GM12878 (cell line): ENCODE results near the gene GBGT1. TPM values are rescaled to one million over a fixed set of nuclear protein-coding genes. Genes with fewer than 3 reads are reported as not detected.

Experiments used
- ATAC-seq: fragments of 200-7000 bp; cut with Tn5 transposase; 3 replicates; pipeline ENCODE4 v1.9.1; 2020; ENCODE audit warnings: mild to moderate bottlenecking, moderate library complexity
- BruUV-seq: library from RNA; stranded (reverse); fragments of 400-500 nt; replicated peaks from 2 replicates; lab custom pipeline; 2021; lab: Mats Ljungman, UMichigan
- CTCF ChIA-PET: fragments of 300-600 bp; sonication (Branson Sonifier 250); formaldehyde crosslinking; extraction: SDS; loops from one replicate; lab custom pipeline; 2021; ENCODE audit warnings: inconsistent platforms; lab: Yijun Ruan, JAX
- POLR2A ChIA-PET: fragments of 350-600 bp; formaldehyde crosslinking; extraction: SDS; loops from one replicate; lab custom pipeline; 2021; ENCODE audit warnings: inconsistent platforms; lab: Charles Lee
- RAD21 ChIA-PET: fragments of 300-600 bp; sonication (Branson Sonifier 250); formaldehyde crosslinking; loops from one replicate; lab custom pipeline; 2023; ENCODE audit warnings: antibody characterized with exemption; ENCODE audit not compliant: unreplicated experiment; lab: Charles Lee
- SMC1A ChIA-PET: fragments of 300-600 bp; sonication (Branson Sonifier 250); formaldehyde crosslinking; loops from one replicate; lab custom pipeline; 2023; ENCODE audit not compliant: unreplicated experiment, uncharacterized antibody; lab: Charles Lee
- DNase-seq: peaks from one replicate; pipeline ENCODE4 v3.0.0-alpha.2; 2011; ENCODE audit warnings: low read depth, low spot score
- FAIRE-seq: peaks from 3 replicates; lab custom pipeline; 2011; peaks lifted over from hg19 to GRCh38; lab: Jason Lieb, UNC
- H2AFZ ChIP-seq: 2 replicates; pipeline ENCODE4 v1.6.0; 2011; ENCODE audit warnings: low read depth, low read length, control low read depth; ENCODE audit not compliant: control insufficient read depth
- H3K27ac ChIP-seq: 2 replicates; pipeline ENCODE4 v1.5.1; 2011; ENCODE audit warnings: control low read depth; ENCODE audit not compliant: control insufficient read depth, insufficient read depth
- H3K27me3 ChIP-seq, 2 experiments: replicated peaks in 1 of 2; 2 replicates each; pipeline versions ENCODE4 v1.6.0 to v1.6.1; 2011; ENCODE audit warnings: low read length in 1 of 2; ENCODE audit not compliant: control insufficient read depth in 2 of 2, insufficient read depth in 2 of 2
- H3K36me3 ChIP-seq, 2 experiments: 2 replicates each; pipeline ENCODE4 v1.5.1; 2011; ENCODE audit warnings: low read length in 1 of 2; ENCODE audit not compliant: control insufficient read depth in 2 of 2, insufficient read depth in 2 of 2
- H3K4me1 ChIP-seq: 2 replicates; pipeline ENCODE4 v1.6.1; 2011; ENCODE audit warnings: mild to moderate bottlenecking, low read length, moderate library complexity, mixed read lengths; ENCODE audit not compliant: control insufficient read depth, insufficient read depth
- H3K4me2 ChIP-seq: 2 replicates; pipeline ENCODE4 v1.6.0; 2011; ENCODE audit warnings: control low read depth; ENCODE audit not compliant: control insufficient read depth, insufficient read depth
- H3K4me3 ChIP-seq: fragments of 200-600 bp; sonication (generic); 2 replicates; pipeline ENCODE4 v1.5.1; 2016
- H3K79me2 ChIP-seq: 2 replicates; pipeline ENCODE4 v1.6.0; 2011; ENCODE audit warnings: low read length; ENCODE audit not compliant: control insufficient read depth, insufficient read depth
- H3K9ac ChIP-seq: 2 replicates; pipeline ENCODE4 v1.8.0; 2011; ENCODE audit warnings: low read length, control low read depth, mixed read lengths; ENCODE audit not compliant: control insufficient read depth, insufficient read depth
- H3K9me3 ChIP-seq: replicated peaks from 3 replicates; pipeline ENCODE4 v1.5.1; 2011; ENCODE audit warnings: mild to moderate bottlenecking, low read length; ENCODE audit not compliant: control insufficient read depth, insufficient read depth
- H4K20me1 ChIP-seq: 2 replicates; pipeline ENCODE4 v1.6.0; 2011; ENCODE audit not compliant: control insufficient read depth, insufficient read depth
- BHLHE40 ChIP-seq, 2 experiments: fragments of 450-650 bp in 1 of 2; IDR thresholded peaks; 2 replicates each; pipeline ENCODE4 v1.6.1; 2011 to 2017; ENCODE audit warnings: low read depth in 2 of 2, borderline replicate concordance in 1 of 2, improper control_type of control experiment in 1 of 2, low read length in 1 of 2, mild to moderate bottlenecking in 1 of 2
- E2F8 ChIP-seq: fragments of 450-650 bp; IDR thresholded peaks from 2 replicates; pipeline ENCODE4 v1.6.1; 2018; ENCODE audit warnings: mild to moderate bottlenecking, low read depth, moderate library complexity; ENCODE audit not compliant: partially characterized antibody
- HCFC1 ChIP-seq: fragments of 150-350 bp; IDR thresholded peaks from 2 replicates; pipeline ENCODE4 v1.6.1; 2014; ENCODE audit warnings: low read length
- NR2C1 ChIP-seq: fragments of 450-650 bp; IDR thresholded peaks from 2 replicates; pipeline ENCODE4 v1.6.1; 2017; ENCODE audit warnings: antibody characterized with exemption, mild to moderate bottlenecking, moderate library complexity
- POLR2A ChIP-seq: IDR thresholded peaks from 2 replicates; pipeline ENCODE4 v1.6.1; 2011; ENCODE audit warnings: low read depth, mild to moderate bottlenecking, low read length
- POLR2AphosphoS5 ChIP-seq: IDR thresholded peaks from 2 replicates; pipeline ENCODE4 v1.6.1; 2011; ENCODE audit warnings: mild to moderate bottlenecking, low read length, inconsistent platforms
- ZBED1 ChIP-seq: IDR thresholded peaks from 2 replicates; pipeline ENCODE4 v1.6.1; 2016; ENCODE audit warnings: borderline replicate concordance
- ZBTB40 ChIP-seq: fragments of 450-650 bp; IDR thresholded peaks from 2 replicates; pipeline ENCODE4 v1.6.1; 2016; ENCODE audit warnings: mild to moderate bottlenecking, moderate library complexity, borderline replicate concordance
- WGBS: methylation state at CpG from one replicate; pipeline ENCODE4 v1.1.6; 2016; ENCODE audit warnings: low lambda C conversion rate; ENCODE audit not compliant: insufficient replicate concordance, insufficient coverage; ENCODE audit errors: missing lambda C conversion rate; 5-methylcytosine and 5-hydroxymethylcytosine counted together
- in situ Hi-C: fragments of 300-500 bp; cut with MboI; formaldehyde crosslinking; loops from 9 replicates; pipeline ENCODE4 v1.14.3; 2018; ENCODE audit warnings: mixed read lengths
- intact Hi-C: fragments of 100-400 bp; cut with micrococcal nuclease; formaldehyde crosslinking; loops from one replicate; pipeline ENCODE4 v1.14.2; 2022; ENCODE audit not compliant: unreplicated experiment
- polyA plus RNA-seq, 11 experiments: library from polyadenylated mRNA; depleted of rRNA in 4 of 11; unstranded in 6 of 11; stranded (reverse) in 5 of 11; fragments of >200 nt; fragmentation: Nextera tagmentation in 4 of 11; fragmentation: Illumina TruSeq in 1 of 11; extraction: Ambion mirVana in 4 of 11; extraction: Trizol in 1 of 11; gene quantifications; 1 replicate in 1 of 11; 2 replicates in 10 of 11; pipeline versions ENCODE4 v1.2.1 to v1.2.3, GENCODE V29; 2011 to 2016; ENCODE audit warnings: inconsistent platforms in 2 of 11, missing spikeins in 2 of 11, low read depth in 1 of 11
- total RNA-seq, 4 experiments: library from RNA; depleted of rRNA in 3 of 4; stranded (reverse); fragments of >200 nt in 3 of 4; fragmentation: Illumina TruSeq in 1 of 4; extraction: Trizol in 1 of 4; gene quantifications; 2 replicates each; pipeline versions ENCODE4 v1.2.1 to v1.2.3, GENCODE V29; 2013 to 2021

Gene GBGT1
- total and polyA plus RNA-seq, 10 of the 15 experiments (the other 5 are each of a cell fraction or from before 2014, with no cell fraction given) = 0.08 to 1.9 (median 0.49) TPM

- Histone ChIP-seq H4K20me1 (no peaks in the 10 kb centered on the region; the same call in 1 of the 2 replicates), H3K27me3 (no peaks in the 10 kb centered on the region), H3K36me3 (peaks cover 0 to 3% of the 10 kb centered on the region in 2 experiments; a peak in 3 of 4 replicates), H3K9me3 (no peaks in the 10 kb centered on the region), H3K4me1 (peaks cover 54% of the 10 kb centered on the region), H3K9ac (no peak overlapping the region), H2AFZ (no peak overlapping the region), H3K79me2 (peaks cover 59% of the 10 kb centered on the region), H3K27ac (no peak overlapping the region), H3K4me2 (no peak overlapping the region), H3K4me3 (no peak overlapping the region)
- SMC1A ChIA-PET = interaction anchor here (1.0 kb wide), 1 partner anchor 34 kb away, joined by 3 read pairs; no protein-coding TSS in a partner anchor
- no TSS peak for BruUV-seq
- CTCF ChIA-PET = interaction anchor here (2.1 kb wide), 2 partner anchors 11 to 15 kb away, joined by 4 to 16 read pairs; no protein-coding TSS in a partner anchor
- in situ Hi-C loops = loop anchor here (25.0 kb wide), 1 partner anchor 1867 kb away; no protein-coding TSS in a partner anchor
- DNase-seq (no peak), FAIRE-seq (no peak), ATAC-seq (no peak)
- RAD21 ChIA-PET = interaction anchor here (0.9 kb wide), 1 partner anchor 99 kb away, joined by 3 read pairs; the partner anchor contains the start of gene GTF3C5
- 77% methylated on average over 28 of the region's 29 CpGs for WGBS
- POLR2A ChIA-PET = interaction anchor here (0.6 to 3.4 kb wide), 3 partner anchors 11 to 178 kb away, joined by 3 to 26 read pairs (median 3); no protein-coding TSS in a partner anchor
- intact Hi-C loops = no loop called here
- TF ChIP-seq ZBED1 (no peak), E2F8 (no peak), POLR2A (no peak), POLR2AphosphoS5 (no peak), ZBTB40 (no peak), BHLHE40 (IDR thresholded peaks at IDR 0.05; ENCODE audit: borderline replicate concordance in 1 of 2, low read depth in 2 of 2, low read length in 1 of 2) (no peak), HCFC1 (no peak), NR2C1 (no peak)
These were observed 34.5 kb downstream of the GBGT1 start for GRCh38 chr9:133129001-133129795.
